Measurements from ENCODE around the gene FCHSD2.

- TF ChIP-seq CTCF (conservative IDR thresholded peaks at IDR 0.05) (no peak), EZH2 (IDR thresholded peaks at IDR 0.05; ENCODE audit: low read depth) (no peak)
These were observed 27.8 kb downstream of the FCHSD2 start for GRCh38 chr11:73114110-73114834.

Data from PC-9 (cell line).